ENCODE data around the gene MAD2L2. TPM values are rescaled to one million over a fixed set of nuclear protein-coding genes. Genes with fewer than 3 reads are reported as not detected.

Gene MAD2L2
- total and polyA plus RNA-seq, 9 of the 15 experiments (the other 6 are each of a cell fraction or from before 2014, with no cell fraction given): 12.4 to 286 (median 143) TPM

- no TSS peak for BruUV-seq (replicated peaks)
- H3K79me2 ChIP-seq (ENCODE audit: control insufficient read depth, insufficient read depth, low read length): no peaks in the 10 kb centered on the region; the same call in none of the 3 replicates
- 30% methylated on average over 5 of the region's 6 CpGs for WGBS (ENCODE audit: insufficient coverage, low coverage, missing lambda C conversion rate)
- H2AFZ ChIP-seq (ENCODE audit: low read depth, low read length): no peak overlapping the region
- ChIA-PET CTCF (ENCODE audit: low intra/inter-chr PET ratio) (interaction anchor here (1.0 kb wide), 1 partner anchor 21 kb away, joined by 4 read pairs; no protein-coding TSS in a partner anchor), POLR2A (interaction anchor here (0.5 to 1.9 kb wide), 12 partner anchors 9 to 239 kb away, joined by 3 to 6 read pairs (median 4); no protein-coding TSS in a partner anchor)
- peak overlapping the region; percentile 50 for H3K27ac ChIP-seq (ENCODE audit: extremely low read depth, low read depth, low read length)
- peaks cover 8% of the 10 kb centered on the region for H3K9me1 ChIP-seq (ENCODE audit: control insufficient read depth, insufficient read depth, low read length)
- H3K9me3 ChIP-seq (replicated peaks; ENCODE audit: control insufficient read depth, insufficient read depth, low read depth, low read length): no peaks in the 10 kb centered on the region
- peaks cover 8% of the 10 kb centered on the region for H4K20me1 ChIP-seq (replicated peaks; ENCODE audit: control insufficient read depth, insufficient read depth, low read length)
- intact Hi-C loops (cut with micrococcal nuclease) (loop anchor here (5.0 kb wide), 1 partner anchor 37 kb away; no protein-coding TSS in a partner anchor), in situ Hi-C loops (cut with MboI) (no loop called here)
- peak overlapping the region; percentile 65 for H3K4me2 ChIP-seq (ENCODE audit: insufficient read depth, low read length)
- FAIRE-seq (peak; percentile 40), ATAC-seq (peak; percentile 36), DNase-seq (ENCODE audit: extremely low read depth in 1 of 4, low spot score in 3 of 4) (no peak)
- H3K4me1 ChIP-seq (replicated peaks in 1 of 2; ENCODE audit: control insufficient read depth in 2 of 2, insufficient read depth in 2 of 2, low read length in 2 of 2): peaks cover 20 to 57% of the 10 kb centered on the region in 2 experiments
- H3K4me3 ChIP-seq: no peak overlapping the region
- peaks cover 72% of the 10 kb centered on the region; the same call in 2 of the 3 replicates for H3K36me3 ChIP-seq (ENCODE audit: control insufficient read depth, insufficient read depth, low read length)
- H3K9ac ChIP-seq (ENCODE audit: insufficient read depth in 1 of 2, low read depth in 2 of 2, low read length in 2 of 2): peak overlapping the region in 1 of 2 experiments; percentile 66; a peak in 1 of 4 replicates
- H3K27me3 ChIP-seq (ENCODE audit: control insufficient read depth in 2 of 2, insufficient read depth in 2 of 2, low read length in 2 of 2): no peaks in the 10 kb centered on the region
- TF ChIP-seq ETV6 (IDR thresholded peaks at IDR 0.05; ENCODE audit: borderline replicate concordance in 1 of 2, low read depth in 2 of 2, low read length in 1 of 2) (peak in 1 of 2 experiments; percentile 18; a peak in 1 of 4 replicates), ETV6 (CRISPR knock-in tag; IDR thresholded peaks at IDR 0.05; ENCODE audit: borderline replicate concordance) (no peak), CXXC5 (CRISPR knock-in tag; IDR thresholded peaks at IDR 0.05) (peak; percentile 32), PRDM10 (IDR thresholded peaks at IDR 0.05; ENCODE audit: partially characterized antibody) (peak; percentile 50), TFAP4 (CRISPR knock-in tag; IDR thresholded peaks at IDR 0.05; ENCODE audit: borderline replicate concordance) (peak; percentile 42; the same call in 1 of the 2 replicates), NRF1 (conservative IDR thresholded peaks at IDR 0.05 in 1 of 2, IDR thresholded peaks at IDR 0.05 in 1 of 2) (peak in 1 of 2 experiments; percentile 22; a peak in 2 of 4 replicates), JUND (IDR thresholded peaks at IDR 0.05; ENCODE audit: borderline replicate concordance, low read depth, low read length) (no peak), JUND (tag; IDR thresholded peaks at IDR 0.05; ENCODE audit: borderline replicate concordance, low read depth, low read length) (peak; percentile 30; the same call in 1 of the 3 replicates), EP300 (IDR thresholded peaks at IDR 0.05; ENCODE audit: low read length) (peak; percentile 29; the same call in 1 of the 2 replicates), HIVEP1 (CRISPR knock-in tag; IDR thresholded peaks at IDR 0.05) (0 out of 2 replicates have a peak, but pooled peaks have one; percentile 55), FOXK2 (conservative IDR thresholded peaks at IDR 0.05 in 1 of 2, IDR thresholded peaks at IDR 0.05 in 1 of 2; ENCODE audit: low read depth in 2 of 2) (peak; percentile 37 to 53; a peak in 3 of 4 replicates), TBL1XR1 (IDR thresholded peaks at IDR 0.05; ENCODE audit: low read length in 2 of 2) (no peak)
These were observed 10.2 kb downstream of the MAD2L2 start for GRCh38 chr1:11670747-11671146.
